ENCODE measurements around the gene DNM1. TPM values are rescaled to one million over a fixed set of nuclear protein-coding genes. Genes with fewer than 3 reads are reported as not detected.
"Not testable (repeated sequence)": the region's sequence is repeated elsewhere in the genome, so short reads cannot be mapped to it uniquely, and the experiment has no call there.

The DNM1 gene
- total RNA-seq, 6 donors from 2014 or later: 1.4 to 17.8 (median 7.9) TPM

- WGBS, 2 donors: 90 to 94% methylated on average over 9 to 12 of the region's 13 CpGs
- ATAC-seq (ENCODE audit: low FRiP score in 2 of 2): no peak
- Histone ChIP-seq H3K27ac (no peak overlapping the region), H3K9me3 (no peaks in the 10 kb centered on the region), H3K36me3 (no peaks in the 10 kb centered on the region), H3K4me1 (peaks cover 0 to 12% (median 10%) of the 10 kb centered on the region in 4 donors), H3K4me3 (no peak overlapping the region), H3K27me3 (no peaks in the 10 kb centered on the region)
- no peak for DNase-seq
- TF ChIP-seq CTCF (IDR thresholded peaks at IDR 0.05): no peak
- no peak for TF ChIP-seq POLR2AphosphoS5 (IDR thresholded peaks at IDR 0.05)
- TF ChIP-seq EP300 (IDR thresholded peaks at IDR 0.05): no peak
- no peak for TF ChIP-seq POLR2A (IDR thresholded peaks at IDR 0.05)
Measured at GRCh38 chr9:128222880-128223670, 19.9 kb downstream of the DNM1 start.

DNA sequence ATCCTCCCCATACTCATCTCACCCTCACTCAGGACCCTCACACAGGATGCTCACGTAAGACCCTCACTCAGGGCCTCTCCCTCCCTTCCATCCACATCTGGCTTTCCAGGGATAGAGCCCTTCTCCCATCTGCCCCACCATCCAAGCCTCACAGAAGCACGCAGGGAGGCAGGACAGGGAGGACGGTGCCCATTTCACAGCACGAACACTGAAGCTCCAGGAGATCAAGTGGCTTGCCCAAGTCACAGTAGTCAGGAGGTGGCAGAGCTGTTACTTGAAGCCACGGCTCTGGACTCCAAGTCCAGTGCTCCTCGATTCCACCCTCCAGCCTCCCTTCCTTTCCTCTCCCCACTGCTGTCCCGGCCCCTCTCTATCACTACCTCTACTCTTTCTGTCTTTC lies 21.7 kb downstream of the DNM1 start:
- no peaks in the 10 kb centered on the region for H3K27me3 ChIP-seq
- H3K4me3 ChIP-seq: no peak overlapping the region
- no peak for DNase-seq
- 85 to 91% methylated on average over 7 of the region's 7 CpGs for WGBS, 2 donors
- TF ChIP-seq POLR2A (IDR thresholded peaks at IDR 0.05) (no peak), EP300 (IDR thresholded peaks at IDR 0.05) (no peak), CTCF (IDR thresholded peaks at IDR 0.05) (no peak), POLR2AphosphoS5 (IDR thresholded peaks at IDR 0.05) (no peak)
- H3K9me3 ChIP-seq: no peaks in the 10 kb centered on the region
- no peak overlapping the region for H3K27ac ChIP-seq
- no peak for ATAC-seq (ENCODE audit: low FRiP score in 2 of 2)
- H3K36me3 ChIP-seq: no peaks in the 10 kb centered on the region
- no peaks in the 10 kb centered on the region for H3K4me1 ChIP-seq

DNA sequence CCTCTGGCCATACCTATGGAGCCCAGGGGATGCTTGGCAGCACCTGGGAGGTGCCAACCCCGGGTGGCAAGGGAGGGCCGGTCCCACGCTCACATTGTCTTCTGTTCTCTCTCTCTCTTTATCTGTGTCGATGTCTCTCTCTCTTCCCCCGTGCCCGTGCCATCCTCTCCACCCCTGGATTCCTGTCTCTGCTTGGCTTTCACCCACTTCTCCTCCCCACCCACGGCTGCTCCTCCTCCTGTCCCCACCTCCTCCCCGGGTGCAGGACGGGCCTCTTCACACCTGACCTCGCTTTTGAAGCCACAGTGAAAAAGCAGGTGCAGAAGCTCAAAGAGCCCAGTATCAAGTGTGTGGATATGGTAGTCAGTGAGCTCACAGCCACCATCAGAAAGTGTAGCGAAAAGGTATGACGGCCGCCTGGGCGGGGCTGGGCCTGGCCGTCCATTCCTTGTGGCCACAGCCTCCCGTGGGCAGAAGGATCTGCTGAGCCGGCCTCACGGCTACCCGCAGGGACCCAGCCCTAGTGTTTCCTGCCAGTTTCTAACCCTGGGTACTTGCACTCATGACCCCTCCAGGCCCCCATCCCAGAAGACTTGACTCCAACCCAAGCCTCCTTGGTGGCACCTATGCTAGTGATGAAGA lies 22.7 kb downstream of the DNM1 start:
- TF ChIP-seq EP300 (IDR thresholded peaks at IDR 0.05): no peak
- TF ChIP-seq CTCF (IDR thresholded peaks at IDR 0.05): no peak
- TF ChIP-seq POLR2A (IDR thresholded peaks at IDR 0.05): no peak
- no peak for TF ChIP-seq POLR2AphosphoS5 (IDR thresholded peaks at IDR 0.05)
- no peak overlapping the region for H3K27ac ChIP-seq
- no peak for ATAC-seq (ENCODE audit: low FRiP score in 2 of 2)
- no peak overlapping the region for H3K4me3 ChIP-seq
- WGBS, 2 donors: 78 to 79% methylated on average over 19 of the region's 19 CpGs
- no peaks in the 10 kb centered on the region for H3K4me1 ChIP-seq
- H3K27me3 ChIP-seq: no peaks in the 10 kb centered on the region
- no peaks in the 10 kb centered on the region for H3K9me3 ChIP-seq
- H3K36me3 ChIP-seq: no peaks in the 10 kb centered on the region
- DNase-seq: peak in 1 of 2 donors; percentile 65

GRCh38 chr9:128226412-128226801 lies 23.2 kb downstream of the DNM1 start:
- no peaks in the 10 kb centered on the region for H3K9me3 ChIP-seq
- no peaks in the 10 kb centered on the region for H3K36me3 ChIP-seq
- 76 to 82% methylated on average over 5 of the region's 5 CpGs for WGBS, 2 donors
- no peaks in the 10 kb centered on the region for H3K4me1 ChIP-seq
- TF ChIP-seq POLR2AphosphoS5 (IDR thresholded peaks at IDR 0.05) (no peak), EP300 (IDR thresholded peaks at IDR 0.05) (no peak), POLR2A (IDR thresholded peaks at IDR 0.05) (no peak), CTCF (IDR thresholded peaks at IDR 0.05) (no peak)
- ATAC-seq (ENCODE audit: low FRiP score in 2 of 2): no peak
- H3K27me3 ChIP-seq: no peaks in the 10 kb centered on the region
- H3K4me3 ChIP-seq: no peak overlapping the region
- DNase-seq: no peak
- H3K27ac ChIP-seq: no peak overlapping the region

DNA sequence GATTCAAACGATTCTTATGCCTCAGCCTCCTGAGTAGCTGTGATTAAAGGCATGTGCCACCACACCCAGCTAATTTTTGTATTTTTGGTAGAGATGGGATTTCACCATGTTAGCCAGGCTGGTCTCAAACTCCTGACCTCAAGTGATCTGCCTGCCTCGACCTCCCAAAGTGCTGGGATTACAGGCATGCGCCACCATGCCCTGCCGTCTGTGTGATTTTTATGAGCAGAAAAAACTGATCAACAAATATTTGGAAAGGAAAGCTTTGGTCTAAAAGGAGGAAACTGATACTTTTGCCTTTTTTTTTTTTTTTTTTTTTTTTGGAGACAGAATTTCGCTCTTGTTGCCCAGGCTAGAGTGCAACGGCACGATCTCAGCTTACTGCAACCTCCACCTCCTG lies 27.7 kb downstream of the DNM1 start:
- not testable (repeated sequence) for H3K36me3 ChIP-seq; H3K4me3 ChIP-seq; H3K4me1 ChIP-seq; H3K27ac ChIP-seq; H3K9me3 ChIP-seq; DNase-seq; ATAC-seq (ENCODE audit: low FRiP score in 2 of 2); H3K27me3 ChIP-seq
- 87 to 90% methylated on average over 7 of the region's 7 CpGs for WGBS, 2 donors
